GM12878 (cell line): ENCODE data around the gene EMP2. TPM values are rescaled to one million over a fixed set of nuclear protein-coding genes. Genes with fewer than 3 reads are reported as not detected.

Experiments used
- ATAC-seq: fragments of 200-7000 bp; cut with Tn5 transposase; 3 replicates; pipeline ENCODE4 v1.9.1; 2020; ENCODE audit warnings: mild to moderate bottlenecking, moderate library complexity
- BruUV-seq: library from RNA; stranded (reverse); fragments of 400-500 nt; replicated peaks from 2 replicates; lab custom pipeline; 2021; lab: Mats Ljungman, UMichigan
- CTCF ChIA-PET: fragments of 300-600 bp; sonication (Branson Sonifier 250); formaldehyde crosslinking; extraction: SDS; loops from one replicate; lab custom pipeline; 2021; ENCODE audit warnings: inconsistent platforms; lab: Yijun Ruan, JAX
- POLR2A ChIA-PET: fragments of 350-600 bp; formaldehyde crosslinking; extraction: SDS; loops from one replicate; lab custom pipeline; 2021; ENCODE audit warnings: inconsistent platforms; lab: Charles Lee
- RAD21 ChIA-PET: fragments of 300-600 bp; sonication (Branson Sonifier 250); formaldehyde crosslinking; loops from one replicate; lab custom pipeline; 2023; ENCODE audit warnings: antibody characterized with exemption; ENCODE audit not compliant: unreplicated experiment; lab: Charles Lee
- SMC1A ChIA-PET: fragments of 300-600 bp; sonication (Branson Sonifier 250); formaldehyde crosslinking; loops from one replicate; lab custom pipeline; 2023; ENCODE audit not compliant: unreplicated experiment, uncharacterized antibody; lab: Charles Lee
- DNase-seq: peaks from one replicate; pipeline ENCODE4 v3.0.0-alpha.2; 2011; ENCODE audit warnings: low read depth, low spot score
- FAIRE-seq: peaks from 3 replicates; lab custom pipeline; 2011; peaks lifted over from hg19 to GRCh38; lab: Jason Lieb, UNC
- H2AFZ ChIP-seq: 2 replicates; pipeline ENCODE4 v1.6.0; 2011; ENCODE audit warnings: low read depth, low read length, control low read depth; ENCODE audit not compliant: control insufficient read depth
- H3K27ac ChIP-seq: 2 replicates; pipeline ENCODE4 v1.5.1; 2011; ENCODE audit warnings: control low read depth; ENCODE audit not compliant: control insufficient read depth, insufficient read depth
- H3K27me3 ChIP-seq, 2 experiments: replicated peaks in 1 of 2; 2 replicates each; pipeline versions ENCODE4 v1.6.0 to v1.6.1; 2011; ENCODE audit warnings: low read length in 1 of 2; ENCODE audit not compliant: control insufficient read depth in 2 of 2, insufficient read depth in 2 of 2
- H3K36me3 ChIP-seq, 2 experiments: 2 replicates each; pipeline ENCODE4 v1.5.1; 2011; ENCODE audit warnings: low read length in 1 of 2; ENCODE audit not compliant: control insufficient read depth in 2 of 2, insufficient read depth in 2 of 2
- H3K4me1 ChIP-seq: 2 replicates; pipeline ENCODE4 v1.6.1; 2011; ENCODE audit warnings: mild to moderate bottlenecking, low read length, moderate library complexity, mixed read lengths; ENCODE audit not compliant: control insufficient read depth, insufficient read depth
- H3K4me2 ChIP-seq: 2 replicates; pipeline ENCODE4 v1.6.0; 2011; ENCODE audit warnings: control low read depth; ENCODE audit not compliant: control insufficient read depth, insufficient read depth
- H3K4me3 ChIP-seq: fragments of 200-600 bp; sonication (generic); 2 replicates; pipeline ENCODE4 v1.5.1; 2016
- H3K79me2 ChIP-seq: 2 replicates; pipeline ENCODE4 v1.6.0; 2011; ENCODE audit warnings: low read length; ENCODE audit not compliant: control insufficient read depth, insufficient read depth
- H3K9ac ChIP-seq: 2 replicates; pipeline ENCODE4 v1.8.0; 2011; ENCODE audit warnings: low read length, control low read depth, mixed read lengths; ENCODE audit not compliant: control insufficient read depth, insufficient read depth
- H3K9me3 ChIP-seq: replicated peaks from 3 replicates; pipeline ENCODE4 v1.5.1; 2011; ENCODE audit warnings: mild to moderate bottlenecking, low read length; ENCODE audit not compliant: control insufficient read depth, insufficient read depth
- H4K20me1 ChIP-seq: 2 replicates; pipeline ENCODE4 v1.6.0; 2011; ENCODE audit not compliant: control insufficient read depth, insufficient read depth
- CBFB ChIP-seq: IDR thresholded peaks from 2 replicates; pipeline ENCODE4 v1.6.1; 2016; ENCODE audit warnings: antibody characterized with exemption, low read depth
- CREM ChIP-seq: IDR thresholded peaks from 2 replicates; pipeline ENCODE4 v1.6.1; 2014; ENCODE audit warnings: antibody characterized with exemption, low read depth
- IKZF1 ChIP-seq: fragments of 450-650 bp; conservative IDR thresholded peaks from 2 replicates; pipeline ENCODE4 v1.6.1; 2017; ENCODE audit warnings: antibody characterized with exemption, mild to moderate bottlenecking
- IRF4 ChIP-seq: IDR thresholded peaks from 2 replicates; pipeline ENCODE4 v1.6.1; 2011; ENCODE audit warnings: low read depth, low read length
- KAT2A ChIP-seq: conservative IDR thresholded peaks from 2 replicates; pipeline ENCODE4 v1.6.1; 2011; ENCODE audit warnings: low read depth, low read length; ENCODE audit not compliant: control insufficient read depth
- MTA3 ChIP-seq: IDR thresholded peaks from 2 replicates; pipeline ENCODE4 v1.6.1; 2012; ENCODE audit warnings: low read length, inconsistent platforms, borderline replicate concordance
- NFIC ChIP-seq: IDR thresholded peaks from 2 replicates; pipeline ENCODE4 v1.6.1; 2012; ENCODE audit warnings: low read depth, mild to moderate bottlenecking, inconsistent platforms, low read length, moderate library complexity
- RBBP5 ChIP-seq: fragments of 200-600 bp; sonication (generic); conservative IDR thresholded peaks from 2 replicates; pipeline ENCODE4 v1.6.1; 2016
- RUNX3 ChIP-seq: IDR thresholded peaks from 2 replicates; pipeline ENCODE4 v1.6.1; 2012; ENCODE audit warnings: low read length, inconsistent platforms
- SMC3 ChIP-seq: IDR thresholded peaks from 2 replicates; pipeline ENCODE4 v1.6.1; 2011; ENCODE audit warnings: low read length, improper control_type of control experiment, borderline replicate concordance
- SREBF2 ChIP-seq: IDR thresholded peaks from 2 replicates; pipeline ENCODE4 v1.6.1; 2012; ENCODE audit warnings: mild to moderate bottlenecking, low read length
- STAT1 ChIP-seq: fragments of 450-650 bp; conservative IDR thresholded peaks from 2 replicates; pipeline ENCODE4 v1.6.1; 2014; ENCODE audit warnings: antibody characterized with exemption, mild to moderate bottlenecking
- WGBS: methylation state at CpG from one replicate; pipeline ENCODE4 v1.1.6; 2016; ENCODE audit warnings: low lambda C conversion rate; ENCODE audit not compliant: insufficient replicate concordance, insufficient coverage; ENCODE audit errors: missing lambda C conversion rate; 5-methylcytosine and 5-hydroxymethylcytosine counted together
- in situ Hi-C: fragments of 300-500 bp; cut with MboI; formaldehyde crosslinking; loops from 9 replicates; pipeline ENCODE4 v1.14.3; 2018; ENCODE audit warnings: mixed read lengths
- intact Hi-C: fragments of 100-400 bp; cut with micrococcal nuclease; formaldehyde crosslinking; loops from one replicate; pipeline ENCODE4 v1.14.2; 2022; ENCODE audit not compliant: unreplicated experiment
- polyA plus RNA-seq, 11 experiments: library from polyadenylated mRNA; depleted of rRNA in 4 of 11; unstranded in 6 of 11; stranded (reverse) in 5 of 11; fragments of >200 nt; fragmentation: Nextera tagmentation in 4 of 11; fragmentation: Illumina TruSeq in 1 of 11; extraction: Ambion mirVana in 4 of 11; extraction: Trizol in 1 of 11; gene quantifications; 1 replicate in 1 of 11; 2 replicates in 10 of 11; pipeline versions ENCODE4 v1.2.1 to v1.2.3, GENCODE V29; 2011 to 2016; ENCODE audit warnings: inconsistent platforms in 2 of 11, missing spikeins in 2 of 11, low read depth in 1 of 11
- total RNA-seq, 4 experiments: library from RNA; depleted of rRNA in 3 of 4; stranded (reverse); fragments of >200 nt in 3 of 4; fragmentation: Illumina TruSeq in 1 of 4; extraction: Trizol in 1 of 4; gene quantifications; 2 replicates each; pipeline versions ENCODE4 v1.2.1 to v1.2.3, GENCODE V29; 2013 to 2021

EMP2 gene
- total and polyA plus RNA-seq, 10 of the 15 experiments (the other 5 are each of a cell fraction or from before 2014, with no cell fraction given) = 0.41 to 10.4 (median 3.8) TPM

GRCh38 chr16:10519297-10519696 is 61.1 kb downstream of the EMP2 start:
- Histone ChIP-seq H3K9ac (no peak overlapping the region), H3K36me3 (no peaks in the 10 kb centered on the region), H3K4me1 (peaks cover 5% of the 10 kb centered on the region), H2AFZ (no peak overlapping the region), H3K27me3 (no peaks in the 10 kb centered on the region), H3K79me2 (no peaks in the 10 kb centered on the region), H4K20me1 (no peaks in the 10 kb centered on the region), H3K27ac (no peak overlapping the region), H3K4me3 (no peak overlapping the region)
- no CpG with 5 or more reads among the region's 1 CpG for whole genome bisulfite sequencing
- in situ Hi-C loops = no loop called here
- intact Hi-C loops = no loop called here
- BruUV-seq = no TSS peak
- DNase-seq (no peak), FAIRE-seq (no peak), ATAC-seq (no peak)
- TF ChIP-seq RUNX3 (no peak), STAT1 (no peak), SMC3 (no peak), CREM (no peak), RBBP5 (no peak), MTA3 (no peak), CBFB (no peak), IRF4 (no peak), KAT2A (no peak), NFIC (no peak), SREBF2 (no peak), IKZF1 (no peak)
- TF ChIP-seq, all 136 proteins: peak for 0
- POLR2A ChIA-PET = no interaction called here
- SMC1A ChIA-PET = interaction anchor here (4.0 kb wide), 1 partner anchor 217 kb away, joined by 34 read pairs; no protein-coding TSS in a partner anchor
- no peaks in the 10 kb centered on the region; the same call in 2 of the 3 replicates for H3K9me3 ChIP-seq
- RAD21 ChIA-PET = interaction anchor here (0.7 to 1.4 kb wide), 2 partner anchors 83 to 418 kb away, joined by 3 read pairs; no protein-coding TSS in a partner anchor
- CTCF ChIA-PET = interaction anchor here (2.7 to 5.0 kb wide), 2 partner anchors 217 to 431 kb away, joined by 8 to 59 read pairs; no protein-coding TSS in a partner anchor
- H3K4me2 ChIP-seq = no peak overlapping the region
